SW480 (cell line): ENCODE data around the gene NRGN.

Source experiments
- DNase-seq: peaks from one replicate; pipeline ENCODE4 v3.0.0-alpha.2; 2016; ENCODE audit warnings: low spot score

The NRGN gene

GRCh38 chr11:124791626-124792341 lies 52.0 kb downstream of the NRGN start:
- no peak for DNase-seq

GRCh38 chr11:124793466-124794278 lies 53.9 kb downstream of the NRGN start:
- DNase-seq: peak; percentile 49

- no peak for DNase-seq
These were observed 56.6 kb downstream of the NRGN start for GRCh38 chr11:124796312-124796711.
